Measurements from ENCODE around the gene SGCG.

GRCh38 chr13:23292586-23292985 lies 111.8 kb downstream of the SGCG start:
- TF ChIP-seq POLR2A (IDR thresholded peaks at IDR 0.05; ENCODE audit: low read length) (no peak), ELK1 (IDR thresholded peaks at IDR 0.05; ENCODE audit: low read depth, low read length) (no peak)

All from A549 (cell line).